ENCODE results near the gene TP53I11.

DNA sequence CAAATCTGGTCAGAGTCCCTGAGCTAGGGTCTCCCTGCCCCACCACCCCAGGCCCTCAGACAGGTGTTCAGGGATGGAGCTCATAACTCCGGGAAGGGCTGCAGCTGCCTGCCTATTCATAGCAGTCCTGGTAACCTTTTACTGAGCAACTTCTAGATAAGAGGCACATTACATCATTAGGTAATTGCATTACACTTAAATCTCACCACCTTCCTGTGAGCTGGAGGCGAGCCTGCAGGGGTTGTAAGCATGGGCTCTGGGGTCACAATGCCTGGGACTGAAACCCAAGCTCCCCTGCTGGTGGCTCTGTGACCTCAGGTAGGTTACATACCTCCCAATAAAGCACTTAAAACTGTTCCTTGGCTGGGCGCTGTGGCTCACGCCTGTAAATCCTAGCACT lies 22.5 kb downstream of the TP53I11 start:
- TF ChIP-seq MAX (IDR thresholded peaks at IDR 0.05), result no peak
- TF ChIP-seq CTCF (IDR thresholded peaks at IDR 0.05 in 2 of 3, conservative IDR thresholded peaks at IDR 0.05 in 1 of 3; ENCODE audit: borderline replicate concordance in 1 of 3, insufficient read depth in 1 of 3, low read depth in 2 of 3, low read length in 2 of 3), result no peak
- no peak for TF ChIP-seq ZNF274 (IDR thresholded peaks at IDR 0.05; ENCODE audit: low read depth, low read length)
- TF ChIP-seq SRF (IDR thresholded peaks at IDR 0.05; ENCODE audit: low read depth), result no peak
- no peak for TF ChIP-seq CEBPB (IDR thresholded peaks at IDR 0.05; ENCODE audit: low read depth)
- no peak for TF ChIP-seq ZBTB33 (IDR thresholded peaks at IDR 0.05; ENCODE audit: extremely low read depth, insufficient replicate concordance, low read length)
- no peak for TF ChIP-seq EZH2 (IDR thresholded peaks at IDR 0.05)
- no peak for TF ChIP-seq RAD21 (IDR thresholded peaks at IDR 0.05; ENCODE audit: low read depth)

Data from HCT116 (cell line).